ENCODE results near the gene HCN4. TPM values are rescaled to one million over a fixed set of nuclear protein-coding genes. Genes with fewer than 3 reads are reported as not detected.

Gene HCN4
- total RNA-seq, 1 donor from 2014 or later = 0.06 TPM

- DNase-seq (ENCODE audit: extremely low read depth, low read depth, low spot score) = no peak
Measured at GRCh38 chr15:73380661-73381060, 11.9 kb upstream of the HCN4 start.

GRCh38 chr15:73378089-73378488, 9.3 kb upstream of the HCN4 start:
- no peak for DNase-seq (ENCODE audit: extremely low read depth, low read depth, low spot score)

- DNase-seq (ENCODE audit: extremely low read depth, low read depth, low spot score) = no peak
Measured at GRCh38 chr15:73375755-73376305, 7.1 kb upstream of the HCN4 start.

GRCh38 chr15:73375012-73375411, 6.3 kb upstream of the HCN4 start:
- no peak for DNase-seq (ENCODE audit: extremely low read depth, low read depth, low spot score)

GRCh38 chr15:73374604-73375003, 5.8 kb upstream of the HCN4 start:
- no peak for DNase-seq (ENCODE audit: extremely low read depth, low read depth, low spot score)

GRCh38 chr15:73373221-73373620, 4.5 kb upstream of the HCN4 start:
- no peak for DNase-seq (ENCODE audit: extremely low read depth, low read depth, low spot score)

GRCh38 chr15:73371812-73372211, 3.1 kb upstream of the HCN4 start:
- no peak for DNase-seq (ENCODE audit: extremely low read depth, low read depth, low spot score)

GRCh38 chr15:73370151-73370550, 1.4 kb upstream of the HCN4 start:
- no peak for DNase-seq (ENCODE audit: extremely low read depth, low read depth, low spot score)

- no peak for DNase-seq (ENCODE audit: extremely low read depth, low read depth, low spot score)
Measured at GRCh38 chr15:73369154-73369694, 466 bp upstream of the HCN4 start.

- DNase-seq (ENCODE audit: extremely low read depth, low read depth, low spot score) = no peak
Measured at GRCh38 chr15:73367624-73368300, 996 bp downstream of the HCN4 start.

GRCh38 chr15:73366766-73367623, 1.8 kb downstream of the HCN4 start:
- DNase-seq (ENCODE audit: extremely low read depth, low read depth, low spot score) = no peak

GRCh38 chr15:73364070-73364469, 4.7 kb downstream of the HCN4 start:
- no peak for DNase-seq (ENCODE audit: extremely low read depth, low read depth, low spot score)

- no peak for DNase-seq (ENCODE audit: extremely low read depth, low read depth, low spot score)
Measured at GRCh38 chr15:73362900-73363299, 5.9 kb downstream of the HCN4 start.

GRCh38 chr15:73361337-73361736, 7.4 kb downstream of the HCN4 start:
- no peak for DNase-seq (ENCODE audit: extremely low read depth, low read depth, low spot score)

GRCh38 chr15:73359651-73360050, 9.1 kb downstream of the HCN4 start:
- no peak for DNase-seq (ENCODE audit: extremely low read depth, low read depth, low spot score)

GRCh38 chr15:73357999-73358665, 10.6 kb downstream of the HCN4 start:
- DNase-seq (ENCODE audit: extremely low read depth, low read depth, low spot score) = no peak

- DNase-seq (ENCODE audit: extremely low read depth, low read depth, low spot score) = no peak
Measured at GRCh38 chr15:73355612-73356265, 13.0 kb downstream of the HCN4 start.

- no peak for DNase-seq (ENCODE audit: extremely low read depth, low read depth, low spot score)
Measured at GRCh38 chr15:73354241-73354640, 14.5 kb downstream of the HCN4 start.

GRCh38 chr15:73353734-73354133, 15.0 kb downstream of the HCN4 start:
- DNase-seq (ENCODE audit: extremely low read depth, low read depth, low spot score) = no peak

- DNase-seq (ENCODE audit: extremely low read depth, low read depth, low spot score) = no peak
Measured at GRCh38 chr15:73352082-73352481, 16.7 kb downstream of the HCN4 start.

- DNase-seq (ENCODE audit: extremely low read depth, low read depth, low spot score) = no peak
Measured at GRCh38 chr15:73349191-73349590, 19.6 kb downstream of the HCN4 start.

Data from glomerular endothelial cell (primary cell).